BE2C (cell line): Measurements from ENCODE around the gene DYNC1LI1.
"Not testable (repeated sequence)": the region's sequence is repeated elsewhere in the genome, so short reads cannot be mapped to it uniquely, and the experiment has no call there.

Experiments used
- DNase-seq: peaks from one replicate; pipeline ENCODE4 v3.0.0-alpha.2; 2020
- H3K27me3 ChIP-seq: fragments of 250-450 bp; sonication (Bioruptor Pico); 2 replicates; pipeline ENCODE4 v1.5.1; 2020; ENCODE audit warnings: mild to moderate bottlenecking
- H3K36me3 ChIP-seq: fragments of 250-450 bp; sonication (Bioruptor Pico); 2 replicates; pipeline ENCODE4 v1.5.1; 2020; ENCODE audit warnings: mild to moderate bottlenecking
- H3K4me1 ChIP-seq: fragments of 250-450 bp; sonication (Bioruptor Pico); 2 replicates; pipeline ENCODE4 v1.5.1; 2020
- H3K4me3 ChIP-seq: 2 replicates; pipeline ENCODE4 v1.5.1; 2011; ENCODE audit warnings: low read depth, low read length
- H3K9me3 ChIP-seq: fragments of 250-450 bp; sonication (Bioruptor Pico); 2 replicates; pipeline ENCODE4 v1.5.1; 2020
- CTCF ChIP-seq: IDR thresholded peaks from 2 replicates; pipeline ENCODE4 v1.5.1; 2012; ENCODE audit warnings: mild to moderate bottlenecking, low read depth, low read length

Gene DYNC1LI1

GRCh38 chr3:32592696-32593353 is 22.2 kb upstream of the DYNC1LI1 start:
- TF ChIP-seq CTCF, result no peak
- no peaks in the 10 kb centered on the region for H3K36me3 ChIP-seq
- DNase-seq, result no peak
- H3K27me3 ChIP-seq, result no peaks in the 10 kb centered on the region
- no peak overlapping the region for H3K4me3 ChIP-seq
- no peaks in the 10 kb centered on the region for H3K9me3 ChIP-seq
- H3K4me1 ChIP-seq, result no peaks in the 10 kb centered on the region

GRCh38 chr3:32592011-32592410 is 21.4 kb upstream of the DYNC1LI1 start:
- Histone ChIP-seq H3K9me3 (no peaks in the 10 kb centered on the region), H3K4me3 (no peak overlapping the region), H3K4me1 (no peaks in the 10 kb centered on the region), H3K36me3 (no peaks in the 10 kb centered on the region), H3K27me3 (no peaks in the 10 kb centered on the region)
- DNase-seq, result no peak
- no peak for TF ChIP-seq CTCF

GRCh38 chr3:32591186-32591585 is 20.5 kb upstream of the DYNC1LI1 start:
- DNase-seq, result no peak
- no peak for TF ChIP-seq CTCF
- H3K27me3 ChIP-seq, result no peaks in the 10 kb centered on the region
- H3K9me3 ChIP-seq, result no peaks in the 10 kb centered on the region
- H3K36me3 ChIP-seq, result no peaks in the 10 kb centered on the region
- no peak overlapping the region for H3K4me3 ChIP-seq
- no peaks in the 10 kb centered on the region for H3K4me1 ChIP-seq

GRCh38 chr3:32586356-32586755 is 15.7 kb upstream of the DYNC1LI1 start:
- Histone ChIP-seq H3K27me3 (no peaks in the 10 kb centered on the region), H3K4me3 (no peak overlapping the region), H3K9me3 (no peaks in the 10 kb centered on the region), H3K36me3 (no peaks in the 10 kb centered on the region), H3K4me1 (no peaks in the 10 kb centered on the region)
- DNase-seq, result no peak
- no peak for TF ChIP-seq CTCF

- Histone ChIP-seq H3K36me3 (no peaks in the 10 kb centered on the region), H3K9me3 (no peaks in the 10 kb centered on the region), H3K4me3 (no peak overlapping the region), H3K4me1 (no peaks in the 10 kb centered on the region), H3K27me3 (no peaks in the 10 kb centered on the region)
- DNase-seq, result no peak
- TF ChIP-seq CTCF, result no peak
These were observed 14.0 kb upstream of the DYNC1LI1 start for GRCh38 chr3:32584660-32585059.

- Histone ChIP-seq H3K4me1 (no peaks in the 10 kb centered on the region), H3K27me3 (no peaks in the 10 kb centered on the region), H3K36me3 (no peaks in the 10 kb centered on the region), H3K9me3 (no peaks in the 10 kb centered on the region), H3K4me3 (no peak overlapping the region)
- TF ChIP-seq CTCF, result no peak
- DNase-seq, result no peak
These were observed 13.1 kb upstream of the DYNC1LI1 start for GRCh38 chr3:32583708-32584107.

- not testable (repeated sequence) for DNase-seq, H3K9me3 ChIP-seq, H3K4me3 ChIP-seq, H3K27me3 ChIP-seq, H3K4me1 ChIP-seq, H3K36me3 ChIP-seq
These were observed 8.0 kb upstream of the DYNC1LI1 start for GRCh38 chr3:32578669-32579068.
